Esophagus squamous epithelium (tissue), 4 donors: ENCODE data around the gene CGNL1.

Experiments used
- POLR2A ChIP-seq, 4 donors: fragments of 450-650 bp; IDR thresholded peaks; one replicate each; pipeline ENCODE4 v1.6.1; 2017; ENCODE audit warnings: antibody characterized with exemption in 4 of 4, mild to moderate bottlenecking in 4 of 4, moderate library complexity in 3 of 4
- TF ChIP-seq, protein P1 (sequence below), 6 experiments: fragments of 450-650 bp in 4 of 6; fragments of 200-600 bp in 2 of 6; sonication (generic) in 2 of 6; IDR thresholded peaks; one replicate each; pipeline ENCODE4 v1.5.1; 2016 to 2019; ENCODE audit warnings: antibody characterized with exemption in 6 of 6, mild to moderate bottlenecking in 4 of 6, moderate library complexity in 4 of 6

DNA sequence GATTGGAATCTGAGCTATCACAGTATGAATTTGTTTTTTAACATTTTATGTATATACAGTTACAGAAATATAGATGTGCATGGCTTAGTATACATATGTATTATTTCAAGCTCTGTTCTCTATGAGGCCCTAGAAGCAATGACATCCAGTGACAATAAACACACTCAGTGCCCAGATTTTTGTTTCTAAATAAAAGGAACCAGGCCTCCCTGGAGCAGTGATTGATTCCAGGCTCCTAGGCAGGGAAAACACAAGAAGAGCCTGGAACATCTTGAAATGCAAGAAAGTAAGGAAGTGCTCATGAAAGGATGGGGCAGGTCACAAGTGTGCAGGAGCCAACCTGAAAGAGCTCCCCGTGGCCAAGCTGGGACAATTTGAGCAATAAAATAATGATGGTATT is 18.5 kb upstream of the CGNL1 start:
- TF ChIP-seq POLR2A (IDR thresholded peaks at IDR 0.05): no peak
- TF ChIP-seq, protein P1, sequence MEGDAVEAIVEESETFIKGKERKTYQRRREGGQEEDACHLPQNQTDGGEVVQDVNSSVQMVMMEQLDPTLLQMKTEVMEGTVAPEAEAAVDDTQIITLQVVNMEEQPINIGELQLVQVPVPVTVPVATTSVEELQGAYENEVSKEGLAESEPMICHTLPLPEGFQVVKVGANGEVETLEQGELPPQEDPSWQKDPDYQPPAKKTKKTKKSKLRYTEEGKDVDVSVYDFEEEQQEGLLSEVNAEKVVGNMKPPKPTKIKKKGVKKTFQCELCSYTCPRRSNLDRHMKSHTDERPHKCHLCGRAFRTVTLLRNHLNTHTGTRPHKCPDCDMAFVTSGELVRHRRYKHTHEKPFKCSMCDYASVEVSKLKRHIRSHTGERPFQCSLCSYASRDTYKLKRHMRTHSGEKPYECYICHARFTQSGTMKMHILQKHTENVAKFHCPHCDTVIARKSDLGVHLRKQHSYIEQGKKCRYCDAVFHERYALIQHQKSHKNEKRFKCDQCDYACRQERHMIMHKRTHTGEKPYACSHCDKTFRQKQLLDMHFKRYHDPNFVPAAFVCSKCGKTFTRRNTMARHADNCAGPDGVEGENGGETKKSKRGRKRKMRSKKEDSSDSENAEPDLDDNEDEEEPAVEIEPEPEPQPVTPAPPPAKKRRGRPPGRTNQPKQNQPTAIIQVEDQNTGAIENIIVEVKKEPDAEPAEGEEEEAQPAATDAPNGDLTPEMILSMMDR (IDR thresholded peaks at IDR 0.05): no peak
